Aorta (tissue), 5 donors: Measurements from ENCODE around the gene CAMSAP1. TPM values are rescaled to one million over a fixed set of nuclear protein-coding genes. Genes with fewer than 3 reads are reported as not detected.
A peak's percentile ranks its signal among the peaks of the same experiment; 100 is the strongest.
"Not testable (repeated sequence)": the region's sequence is repeated elsewhere in the genome, so short reads cannot be mapped to it uniquely, and the experiment has no call there.

Source experiments
- ATAC-seq: fragments of 200-7000 bp; cut with Tn5 transposase; one replicate; pipeline ENCODE4 v1.9.1; 2022; ENCODE audit warnings: moderate library complexity; ENCODE audit not compliant: low FRiP score
- DNase-seq, 2 donors: peaks; one replicate each; pipeline ENCODE4 v3.0.0-alpha.2; 2020
- H3K27ac ChIP-seq, 2 donors: one replicate each; pipeline ENCODE4 v1.5.1; 2013; ENCODE audit warnings: low read length in 2 of 2, mild to moderate bottlenecking in 2 of 2, moderate library complexity in 2 of 2, control low read depth in 1 of 2, inconsistent platforms in 1 of 2, low read depth in 1 of 2
- H3K27me3 ChIP-seq, 2 donors: one replicate each; pipeline ENCODE4 v1.6.1; 2013; ENCODE audit warnings: control low read depth in 1 of 2, low read length in 1 of 2, mild to moderate bottlenecking in 1 of 2, moderate library complexity in 1 of 2; ENCODE audit not compliant: insufficient read depth in 2 of 2, control insufficient read depth in 1 of 2
- H3K36me3 ChIP-seq, 2 donors: one replicate each; pipeline ENCODE4 v1.6.1; 2013; ENCODE audit warnings: control low read depth in 1 of 2, low read length in 1 of 2, mild to moderate bottlenecking in 1 of 2; ENCODE audit not compliant: insufficient read depth in 2 of 2, control insufficient read depth in 1 of 2
- H3K4me1 ChIP-seq, 2 donors: one replicate each; pipeline ENCODE4 v1.6.1; 2013; ENCODE audit warnings: low read length in 2 of 2, control low read depth in 1 of 2, mild to moderate bottlenecking in 1 of 2, moderate library complexity in 1 of 2; ENCODE audit not compliant: insufficient read depth in 2 of 2, control insufficient read depth in 1 of 2
- H3K4me3 ChIP-seq, 2 donors: one replicate each; pipeline ENCODE4 v1.5.1; 2013; ENCODE audit warnings: low read length in 2 of 2, control low read depth in 1 of 2, mild to moderate bottlenecking in 1 of 2
- H3K9me3 ChIP-seq: one replicate; pipeline ENCODE4 v1.6.1; 2013; ENCODE audit warnings: mild to moderate bottlenecking, low read length; ENCODE audit not compliant: control insufficient read depth
- WGBS, 2 donors: extraction: QIAGEN DNeasy Blood & Tissue Kit; methylation state at CpG; one replicate each; pipeline ENCODE4 v1.1.7; 2013; 5-methylcytosine and 5-hydroxymethylcytosine counted together
- intact Hi-C, 2 donors: fragments of 100-400 bp; cut with DNase I; formaldehyde crosslinking; loops; one replicate each; pipeline versions ENCODE4 v1.14.2 to v1.15.0; 2022
- polyA plus RNA-seq, 2 donors: library from polyadenylated mRNA; stranded (reverse); fragments of 200-250 nt; gene quantifications; one replicate each; pipeline ENCODE4 v1.2.3, GENCODE V29; 2013
- total RNA-seq, 2 donors: library from RNA; stranded (reverse); fragmentation: NEBNext Ultra II Directional; extraction: Animal tissue kit (Norgen Biotek cat#: 25700); gene quantifications; one replicate each; pipeline ENCODE4 v1.2.1, GENCODE V29; 2021
- donor health status: healthy with polysubstance abuse.
- donor health status: Bipolar disorder and iron deficiency.
- donor health status: DM: no; HTN: no; CAD: no.
- donor health status: DM: no; HTN: no; CAD: no.
- donor health status: DM: yes; HTN: yes; CAD: no.

CAMSAP1 gene
- total and polyA plus RNA-seq, 4 donors = 2.5 to 28.0 (median 15.8) TPM

GRCh38 chr9:135944444-135945252 lies 37.3 kb upstream of the CAMSAP1 start:
- ATAC-seq (no peak), DNase-seq (no peak)
- peaks cover 0 to 14% of the 10 kb centered on the region in 2 donors for H3K36me3 ChIP-seq
- no peaks in the 10 kb centered on the region for H3K4me1 ChIP-seq
- H3K27ac ChIP-seq = no peak overlapping the region
- WGBS, 2 donors = 90 to 91% methylated on average over 36 of the region's 36 CpGs
- intact Hi-C loops = no loop called here
- H3K27me3 ChIP-seq = no peaks in the 10 kb centered on the region
- no peaks in the 10 kb centered on the region for H3K9me3 ChIP-seq
- no peak overlapping the region for H3K4me3 ChIP-seq

DNA sequence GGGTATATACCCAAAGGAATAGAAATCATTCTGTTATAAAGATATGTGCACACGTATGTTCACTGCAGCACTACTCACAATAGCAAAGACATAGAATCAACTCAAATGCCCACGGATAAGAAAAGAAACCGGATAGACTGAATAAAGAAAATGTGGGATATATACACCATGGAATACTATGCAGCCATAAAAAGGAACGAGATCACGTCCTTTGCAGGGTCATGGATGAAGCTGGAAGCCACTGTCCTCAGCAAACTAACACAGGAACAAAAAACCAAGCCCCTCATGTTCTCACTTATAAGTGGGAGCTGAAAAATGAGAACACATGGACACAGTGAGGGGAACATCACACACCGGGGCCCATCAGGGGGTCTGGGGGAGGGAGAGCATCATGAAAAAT lies 36.3 kb upstream of the CAMSAP1 start:
- WGBS, 2 donors = 95 to 96% methylated on average over 6 of the region's 6 CpGs
- intact Hi-C loops, H3K27me3 ChIP-seq, H3K27ac ChIP-seq, ATAC-seq, DNase-seq, H3K4me3 ChIP-seq, H3K9me3 ChIP-seq, H3K4me1 ChIP-seq: not testable (repeated sequence)
- peaks cover 0 to 16% of the 10 kb centered on the region in 2 donors for H3K36me3 ChIP-seq

GRCh38 chr9:135941288-135941995 lies 34.1 kb upstream of the CAMSAP1 start:
- WGBS, 2 donors = 92% methylated on average over 13 of the region's 13 CpGs

GRCh38 chr9:135939351-135940265 lies 32.3 kb upstream of the CAMSAP1 start:
- DNase-seq (no peak), ATAC-seq (no peak)
- no peaks in the 10 kb centered on the region for H3K27me3 ChIP-seq
- intact Hi-C loops = no loop called here
- no peak overlapping the region for H3K4me3 ChIP-seq
- no peak overlapping the region for H3K27ac ChIP-seq
- H3K36me3 ChIP-seq = peaks cover 0 to 17% of the 10 kb centered on the region in 2 donors
- 94% methylated on average over 33 of the region's 33 CpGs for WGBS, 2 donors
- no peaks in the 10 kb centered on the region for H3K4me1 ChIP-seq
- H3K9me3 ChIP-seq = no peaks in the 10 kb centered on the region

More at GRCh38 chr9:135941288-135941995, 34.1 kb upstream of the CAMSAP1 start:
- DNase-seq = no peak
- intact Hi-C loops = no loop called here
- Histone ChIP-seq H3K4me1 (no peaks in the 10 kb centered on the region), H3K4me3 (no peak overlapping the region), H3K9me3 (no peaks in the 10 kb centered on the region), H3K27me3 (no peaks in the 10 kb centered on the region), H3K27ac (no peak overlapping the region), H3K36me3 (peaks cover 0 to 22% of the 10 kb centered on the region in 2 donors)
- ATAC-seq = no peak

DNA sequence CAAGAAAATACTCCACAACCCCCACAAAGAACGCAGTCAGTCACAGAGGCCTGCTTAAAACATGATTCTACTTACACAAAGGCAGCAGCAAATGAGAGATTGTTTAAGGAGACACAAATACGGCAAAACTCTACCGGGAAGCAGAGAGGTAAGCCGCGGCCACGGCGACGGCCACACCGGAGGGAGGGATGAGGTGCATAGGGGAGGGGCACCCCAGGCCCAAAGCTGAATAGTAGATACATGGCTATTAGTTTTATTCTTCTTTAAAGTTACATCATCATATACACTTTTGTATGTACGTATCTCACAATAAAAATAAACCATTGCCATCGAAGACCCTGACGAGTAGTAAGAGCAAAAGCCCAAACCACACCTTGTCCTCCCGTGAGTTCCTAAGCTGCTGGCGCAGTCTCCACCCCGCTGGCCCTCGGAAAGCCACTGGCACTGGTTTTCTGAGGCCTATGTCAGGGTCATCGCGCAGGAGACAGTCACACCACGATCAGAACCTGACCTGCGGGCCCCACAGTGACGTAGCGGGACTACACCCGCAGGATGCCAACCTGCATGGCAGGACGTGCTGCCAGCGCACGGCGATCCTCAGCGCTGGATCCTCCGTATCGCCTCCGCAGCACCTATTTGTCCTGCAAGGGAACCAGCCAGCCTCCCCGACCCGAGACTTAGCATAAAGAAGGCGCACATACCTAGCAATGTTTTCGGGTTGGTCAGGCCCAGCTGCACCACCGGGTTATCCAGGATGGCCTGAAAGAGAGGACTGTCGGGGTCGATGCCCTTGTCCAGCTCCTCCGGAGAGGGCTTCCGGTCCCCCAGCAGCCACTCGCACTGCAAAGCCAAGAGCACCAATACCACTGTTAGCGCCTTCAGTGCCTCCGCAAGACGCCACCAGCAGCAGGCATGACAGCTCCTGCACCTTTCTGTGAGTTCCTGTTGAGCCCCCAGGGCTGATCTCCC lies 30.5 kb upstream of the CAMSAP1 start:
- H3K4me3 ChIP-seq = no peak overlapping the region
- intact Hi-C loops = no loop called here
- H3K9me3 ChIP-seq = no peaks in the 10 kb centered on the region
- H3K36me3 ChIP-seq = peaks cover 0 to 17% of the 10 kb centered on the region in 2 donors
- WGBS, 2 donors = 95% methylated on average over 44 of the region's 44 CpGs
- H3K27me3 ChIP-seq = no peaks in the 10 kb centered on the region
- DNase-seq = no peak
- no peaks in the 10 kb centered on the region for H3K4me1 ChIP-seq
- H3K27ac ChIP-seq = no peak overlapping the region
- ATAC-seq = no peak

GRCh38 chr9:135933114-135933513 lies 25.8 kb upstream of the CAMSAP1 start:
- no peaks in the 10 kb centered on the region for H3K4me1 ChIP-seq
- no peak overlapping the region for H3K4me3 ChIP-seq
- WGBS, 2 donors = 94 to 97% methylated on average over 13 of the region's 13 CpGs
- H3K27ac ChIP-seq = no peak overlapping the region
- H3K9me3 ChIP-seq = no peaks in the 10 kb centered on the region
- H3K27me3 ChIP-seq = no peaks in the 10 kb centered on the region
- intact Hi-C loops = no loop called here
- peak in 1 of 2 donors; percentile 53 for DNase-seq
- peaks cover 2 to 4% of the 10 kb centered on the region in 2 donors for H3K36me3 ChIP-seq
- no peak for ATAC-seq

GRCh38 chr9:135932656-135933055 lies 25.3 kb upstream of the CAMSAP1 start:
- peak in 1 of 2 donors; percentile 46 for DNase-seq
- intact Hi-C loops = no loop called here
- WGBS, 2 donors = 96 to 97% methylated on average over 18 of the region's 18 CpGs
- Histone ChIP-seq H3K9me3 (no peaks in the 10 kb centered on the region), H3K27me3 (no peaks in the 10 kb centered on the region), H3K4me1 (no peaks in the 10 kb centered on the region), H3K4me3 (no peak overlapping the region), H3K36me3 (peaks cover 0 to 2% of the 10 kb centered on the region in 2 donors), H3K27ac (no peak overlapping the region)
- no peak for ATAC-seq
